Heart right ventricle (tissue), 16 donors: ENCODE measurements around the gene COG8. TPM values are rescaled to one million over a fixed set of nuclear protein-coding genes. Genes with fewer than 3 reads are reported as not detected.

ENCODE experiments used
- ATAC-seq, 8 donors: fragments of 200-7000 bp; cut with Tn5 transposase; one replicate each; pipeline ENCODE4 v1.9.1; 2020; ENCODE audit warnings: mild to moderate bottlenecking in 8 of 8, moderate library complexity in 8 of 8, moderate number of reproducible peaks in 1 of 8
- DNase-seq, 2 donors: peaks; one replicate each; pipeline ENCODE4 v3.0.0-alpha.2; 2020
- H3K27ac ChIP-seq, 10 donors: fragments of 200-600 bp; sonication (generic) in 2 of 10; one replicate each; pipeline versions ENCODE4 v1.5.0 to v1.8.0; 2020 to 2022; ENCODE audit warnings: mild to moderate bottlenecking in 3 of 10
- H3K27me3 ChIP-seq, 7 donors: fragments of 200-600 bp; one replicate each; pipeline ENCODE4 v1.8.0; 2021 to 2022; ENCODE audit warnings: mild to moderate bottlenecking in 2 of 7
- H3K36me3 ChIP-seq, 9 donors: fragments of 200-600 bp; sonication (generic) in 1 of 9; one replicate each; pipeline versions ENCODE4 v1.5.0 to v1.8.0; 2020 to 2022; ENCODE audit warnings: mild to moderate bottlenecking in 2 of 9
- H3K4me1 ChIP-seq, 9 donors: fragments of 200-600 bp; sonication (generic) in 1 of 9; one replicate each; pipeline versions ENCODE4 v1.5.0 to v1.8.0; 2020 to 2022; ENCODE audit warnings: mild to moderate bottlenecking in 4 of 9
- H3K4me3 ChIP-seq, 10 donors: fragments of 200-600 bp; sonication (generic) in 2 of 10; one replicate each; pipeline versions ENCODE4 v1.5.0 to v1.8.0; 2020 to 2022; ENCODE audit warnings: mild to moderate bottlenecking in 7 of 10, moderate library complexity in 2 of 10
- H3K9me3 ChIP-seq, 11 donors: fragments of 200-600 bp in 10 of 11; sonication (generic) in 2 of 11; one replicate each; pipeline versions ENCODE4 v1.5.0 to v1.8.0; 2013 to 2022; ENCODE audit warnings: mild to moderate bottlenecking in 2 of 11, control low read depth in 1 of 11, moderate library complexity in 1 of 11
- CTCF ChIP-seq, 9 donors: fragments of 200-600 bp; sonication (generic) in 2 of 9; IDR thresholded peaks; one replicate each; pipeline versions ENCODE4 v1.5.0 to v1.8.0; 2021 to 2022; ENCODE audit warnings: antibody characterized with exemption in 9 of 9, mild to moderate bottlenecking in 5 of 9, moderate library complexity in 1 of 9
- WGBS, 2 donors: extraction: QIAGEN DNeasy Blood & Tissue Kit; methylation state at CpG; one replicate each; pipeline ENCODE4 v1.1.7; 2013; ENCODE audit warnings: inconsistent platforms in 1 of 2; 5-methylcytosine and 5-hydroxymethylcytosine counted together
- intact Hi-C, 10 donors: fragments of 100-400 bp; cut with DNase I; formaldehyde crosslinking; loops; one replicate each; pipeline versions ENCODE4 v1.11.1 to v1.14.2; 2022
- polyA plus RNA-seq, 2 donors: library from polyadenylated mRNA; stranded (reverse); fragments of 200-250 nt; gene quantifications; one replicate each; pipeline ENCODE4 v1.2.3, GENCODE V29; 2013
- total RNA-seq, 10 donors: library from RNA; stranded (reverse); fragmentation: NEBNext Ultra II Directional in 3 of 10; extraction: Animal tissue kit (Norgen Biotek cat#: 25700) in 3 of 10; gene quantifications; one replicate each; pipeline versions ENCODE4 v1.2.1 to v1.2.4, GENCODE V29; 2021 to 2023
- donor health status: Arrhythmogenic right ventricular cardiomyopathy.
- donor health status: ischemic (EF 13 %, LVEDD 7.1; RV severe dilation, severe dysfunction).
- donor health status: healthy with polysubstance abuse.
- donor health status: DM: no; HTN: yes; CAD: no.
- donor health status: DM: no; HTN: no; CAD: no.
- donor health status: ischemic (EF 25% LVEDD 6.9; RV normal size, moderate dysfunction).
- donor health status: ischemic (EF 25% LVEDD 5.7; RV mildly dilated, moderate dysfunction).
- donor health status: healthy.
- donor health status: DM: yes; HTN: yes; CAD: no.
- donor health status: Ischemic cardiomyopathy.
- donor health status: ischemic (EF 35%, LVEDD 5.7; RV mildly dilated, moderate dysfunction).
- donor health status: nonischemic (EF 11% LVEDD 7.7; RV severe dilation, severe dysfunction).
- donor health status: DM: yes; HTN: yes; CAD: no.
- donor health status: PGD.
- donor health status: ischemic (EF 29% LVEDD 5.4; RV normal size, mild dysfunction).
- donor health status: nonischemic (EF 23%, LVEDD 6.1; RV moderate dilation, normal function).

The COG8 gene
- total and polyA plus RNA-seq, 12 donors, result 15.7 to 29.1 (median 23.1) TPM

GRCh38 chr16:69351309-69352027 is 12.1 kb upstream of the COG8 start, which contains the start of gene TMED6:
Gene TMED6, minus strand, starts transcription at chr16:69351786. Its CDS starts 33 bp downstream, at chr16:69351753.
- no peak for ATAC-seq
- 85 to 86% methylated on average over 12 of the region's 12 CpGs for WGBS, 2 donors
- H3K4me3 ChIP-seq, result no peak within 1 kb of the TSS
- peaks cover 0 to 60% (median 9%) of the 10 kb centered on the region in 9 donors for H3K36me3 ChIP-seq
- H3K27ac ChIP-seq, result no peak within 1 kb of the TSS
- TF ChIP-seq CTCF (IDR thresholded peaks at IDR 0.05), result no peak
- intact Hi-C loops, result no loop called here
- H3K27me3 ChIP-seq, result no peaks in the 10 kb centered on the region
- H3K4me1 ChIP-seq, result peaks cover 0 to 6% (median 0%) of the 10 kb centered on the region in 9 donors
- DNase-seq, result no peak
- no peaks in the 10 kb centered on the region for H3K9me3 ChIP-seq

DNA sequence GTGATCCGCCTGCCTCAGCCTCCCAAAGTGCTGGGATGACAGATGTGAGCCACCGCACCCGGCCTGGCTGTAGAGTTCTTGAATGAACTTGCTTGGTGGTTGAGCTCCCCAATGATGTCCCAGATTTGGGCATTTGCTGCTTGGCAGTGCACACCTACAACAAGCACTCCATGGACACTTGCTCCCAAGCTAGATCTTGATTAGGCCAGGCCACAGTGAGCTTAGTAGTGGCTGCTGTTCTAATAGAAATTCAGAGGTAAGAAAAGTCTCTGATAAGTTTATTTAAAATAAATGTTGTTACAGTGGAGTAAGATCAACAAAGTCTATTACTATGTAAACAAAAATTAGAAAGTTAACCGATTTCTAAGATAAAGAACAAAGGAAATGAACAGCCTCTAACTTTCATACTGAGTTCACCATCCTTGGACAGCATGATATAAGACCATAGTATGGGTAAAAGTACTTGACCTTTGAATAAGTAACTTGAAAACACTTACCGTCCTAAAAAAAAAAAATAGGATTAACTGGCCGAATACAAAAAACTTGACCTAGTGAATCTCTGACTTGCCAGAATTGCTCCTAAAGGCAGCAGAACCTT is 11.3 kb upstream of the COG8 start:
- H3K36me3 ChIP-seq, result peaks cover 0 to 62% (median 4%) of the 10 kb centered on the region in 9 donors
- ATAC-seq (no peak), DNase-seq (no peak)
- H3K4me1 ChIP-seq, result peaks cover 0 to 11% (median 0%) of the 10 kb centered on the region in 9 donors
- intact Hi-C loops, result no loop called here
- no peak overlapping the region for H3K4me3 ChIP-seq
- no peaks in the 10 kb centered on the region for H3K27me3 ChIP-seq
- WGBS, 2 donors, result 86 to 87% methylated on average over 6 of the region's 6 CpGs
- H3K9me3 ChIP-seq, result no peaks in the 10 kb centered on the region
- TF ChIP-seq CTCF (IDR thresholded peaks at IDR 0.05), result no peak
- H3K27ac ChIP-seq, result no peak overlapping the region

DNA sequence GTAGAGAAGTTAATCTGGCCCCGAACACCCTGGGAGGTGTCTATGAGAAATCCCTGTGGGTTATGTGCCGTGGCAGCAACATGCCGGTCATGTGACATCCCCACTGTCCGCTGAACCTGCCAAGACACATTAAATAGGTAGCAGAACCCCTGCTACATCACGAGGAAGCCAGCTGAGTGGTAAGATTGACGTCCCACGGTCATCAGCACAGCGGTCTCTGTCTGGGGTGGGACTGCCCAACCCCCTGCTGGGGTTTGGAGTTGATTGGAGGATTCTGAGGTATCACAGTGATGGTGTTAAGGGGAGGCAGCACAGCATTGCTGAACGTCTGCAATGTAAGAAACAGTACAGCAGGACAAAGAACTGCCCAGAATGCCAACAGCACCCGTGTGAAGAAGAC is 10.2 kb upstream of the COG8 start:
- DNase-seq (no peak), ATAC-seq (no peak)
- Histone ChIP-seq H3K27ac (no peak overlapping the region), H3K36me3 (peaks cover 0 to 67% (median 0%) of the 10 kb centered on the region in 9 donors), H3K27me3 (no peaks in the 10 kb centered on the region), H3K4me3 (no peak overlapping the region), H3K9me3 (no peaks in the 10 kb centered on the region), H3K4me1 (peaks cover 0 to 12% (median 0%) of the 10 kb centered on the region in 9 donors)
- intact Hi-C loops, result no loop called here
- 86 to 88% methylated on average over 10 of the region's 10 CpGs for WGBS, 2 donors
- TF ChIP-seq CTCF (IDR thresholded peaks at IDR 0.05), result no peak

- DNase-seq, result no peak
- Histone ChIP-seq H3K27me3 (no peaks in the 10 kb centered on the region), H3K9me3 (no peaks in the 10 kb centered on the region), H3K36me3 (peaks cover 0 to 73% (median 3%) of the 10 kb centered on the region in 9 donors), H3K4me3 (no peak overlapping the region), H3K4me1 (peaks cover 0 to 12% (median 0%) of the 10 kb centered on the region in 9 donors), H3K27ac (no peak overlapping the region)
- no peak for TF ChIP-seq CTCF (IDR thresholded peaks at IDR 0.05)
- no peak for ATAC-seq
- intact Hi-C loops, result no loop called here
- 92 to 98% methylated on average over 6 of the region's 6 CpGs for WGBS, 2 donors
Observed at GRCh38 chr16:69348222-69348621, 8.9 kb upstream of the COG8 start.
